GM15510 (cell line): Measurements from ENCODE around the gene RBM8A.

ENCODE experiments used
- POLR2A ChIP-seq: IDR thresholded peaks from 3 replicates; pipeline ENCODE4 v1.6.1; 2011; ENCODE audit warnings: borderline replicate concordance; ENCODE audit not compliant: insufficient read length; ENCODE audit errors: extremely low read depth

The RBM8A gene

DNA sequence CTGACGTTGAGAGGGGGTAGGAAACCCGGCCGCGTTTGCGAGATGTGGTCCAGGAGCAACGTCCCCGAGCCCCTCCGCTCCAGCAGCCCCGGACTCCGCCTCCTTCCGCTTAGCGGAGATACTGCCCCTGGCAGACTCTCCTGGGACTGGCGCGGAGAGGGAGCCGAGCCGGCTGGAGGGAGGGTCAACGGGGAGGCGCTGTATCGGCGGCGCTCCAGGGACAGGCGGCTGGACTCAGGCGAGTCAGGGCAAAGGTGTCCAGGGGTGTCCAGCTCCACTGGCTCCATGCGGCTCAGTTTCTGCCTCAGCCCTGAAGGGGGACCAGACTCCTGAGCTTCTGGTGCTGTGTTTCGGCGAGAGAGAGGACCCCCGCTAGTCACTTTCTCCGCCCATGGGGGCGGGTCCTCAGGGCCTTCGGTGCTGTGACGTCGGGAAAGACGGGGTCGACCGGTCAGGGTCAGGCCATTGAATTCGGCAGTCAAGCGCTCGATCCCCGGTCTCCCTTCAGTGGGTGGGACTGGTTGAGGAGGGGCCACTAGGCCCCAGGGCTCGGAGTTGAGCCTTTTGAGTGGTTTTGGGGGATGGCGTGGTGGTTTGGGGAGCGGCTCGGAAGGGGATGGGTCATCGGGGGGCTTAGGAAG, 33.3 kb upstream of the RBM8A start:
- peak; percentile 31 for TF ChIP-seq POLR2A

DNA sequence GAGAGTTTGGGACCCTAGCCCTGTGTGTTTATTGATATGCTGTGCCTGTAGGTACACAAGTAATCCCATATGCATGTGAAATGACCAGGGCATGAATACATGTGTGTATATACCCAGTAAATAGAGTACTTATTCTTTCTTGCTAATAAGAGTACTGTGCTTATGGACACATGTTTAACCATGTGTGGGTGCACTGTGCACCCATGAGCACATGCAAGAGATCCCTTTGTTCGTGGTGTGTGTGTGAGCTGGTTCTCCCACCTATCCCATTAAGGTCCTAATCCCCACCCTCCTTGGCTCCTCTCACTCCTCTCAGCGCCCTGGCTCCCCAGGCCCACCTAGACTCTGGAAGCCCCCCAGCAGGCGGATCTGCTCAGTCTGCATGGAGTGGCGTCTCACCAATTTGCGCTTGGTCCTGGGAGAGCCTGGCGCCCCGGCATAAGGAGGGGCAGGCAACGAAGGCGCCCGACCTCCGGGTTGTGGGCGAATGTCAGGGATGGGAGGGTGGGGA, 32.7 kb upstream of the RBM8A start:
- TF ChIP-seq POLR2A: no peak

DNA sequence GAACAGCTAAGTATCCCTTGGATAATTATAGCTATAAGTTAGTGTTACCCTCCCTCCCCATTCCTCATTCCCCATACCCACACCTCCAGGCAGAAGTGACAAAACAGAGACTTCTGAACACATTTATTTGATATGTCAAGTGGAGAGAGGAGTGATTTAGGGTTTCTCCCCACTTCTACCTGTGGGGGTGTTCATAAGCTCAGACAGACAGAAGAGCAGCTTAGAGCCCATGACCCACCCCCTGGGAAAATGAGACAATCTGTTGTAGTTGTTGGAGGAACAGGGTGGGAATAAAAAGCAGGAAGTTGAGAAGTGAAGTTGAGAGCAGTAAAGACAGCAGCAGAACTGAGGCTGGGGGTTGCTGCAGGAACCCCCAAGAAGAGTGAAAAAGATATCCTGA, 32.0 kb upstream of the RBM8A start:
- no peak for TF ChIP-seq POLR2A

DNA sequence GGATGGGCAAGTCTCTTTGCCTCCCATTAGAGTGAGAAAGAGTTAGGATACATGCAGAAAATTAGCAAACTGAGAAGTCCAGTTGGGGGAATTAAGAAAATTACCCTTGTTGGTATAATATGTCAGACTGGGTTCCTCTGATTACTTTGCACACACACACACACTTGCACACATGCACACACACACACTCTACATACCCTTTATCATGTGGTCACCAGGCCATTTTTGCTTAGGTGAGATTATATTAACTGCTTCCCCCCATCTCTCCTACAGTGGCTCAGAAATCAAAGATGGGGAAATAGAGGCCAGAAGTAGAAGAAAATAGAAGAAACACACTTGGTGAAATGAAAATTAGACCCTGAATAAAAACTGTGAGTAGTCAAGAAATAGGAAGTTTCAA, 31.4 kb upstream of the RBM8A start:
- no peak for TF ChIP-seq POLR2A

DNA sequence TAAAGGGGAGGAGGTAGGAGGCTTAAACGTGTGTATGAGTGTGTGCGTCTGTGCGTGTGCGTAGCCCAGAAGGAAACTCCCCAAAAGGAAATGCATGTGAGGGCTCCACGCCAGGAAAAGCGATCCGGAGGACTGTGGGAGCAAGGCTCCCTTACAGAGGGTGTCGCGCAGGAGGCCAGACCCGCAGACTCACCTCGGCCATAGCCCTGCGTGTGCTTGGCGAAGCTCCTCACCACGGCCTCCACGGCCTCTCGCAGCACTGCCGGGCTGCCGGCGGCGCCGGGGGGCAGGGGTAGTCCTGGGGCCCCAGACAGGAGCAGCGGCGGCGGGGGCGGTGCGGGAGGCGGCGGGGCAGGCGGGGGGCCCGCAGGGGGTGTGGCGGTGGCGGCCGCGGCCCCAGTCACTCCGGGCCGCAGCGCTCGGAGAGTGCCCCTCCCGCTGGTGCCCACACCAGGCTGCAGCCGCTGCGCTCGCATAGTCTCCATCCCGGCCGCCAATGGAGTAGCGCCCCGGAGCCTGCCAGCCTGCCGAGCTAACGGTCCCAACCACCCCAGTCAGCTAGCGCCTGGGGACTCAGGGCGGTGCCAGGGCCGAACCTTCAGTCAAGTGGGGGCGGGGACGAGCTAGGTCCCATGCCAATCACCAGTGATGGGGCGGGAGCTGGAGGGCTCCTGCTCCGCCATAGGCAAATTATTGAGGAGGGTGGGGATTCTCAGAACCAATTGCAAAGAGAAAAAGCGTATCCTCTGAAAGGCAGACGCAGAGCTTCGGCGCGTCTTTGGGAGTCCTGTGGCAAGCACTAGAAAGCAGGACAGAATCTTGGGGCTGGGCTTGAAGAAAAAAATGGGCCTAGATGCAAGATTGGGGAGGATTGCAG, 30.4 kb upstream of the RBM8A start, which contains the start of gene LIX1L:
LIX1L (minus strand) TSS at position 575 of the 877 bp plus-strand sequence; CDS start at position 485, 90 bp downstream.
- TF ChIP-seq POLR2A: peak; percentile 85

DNA sequence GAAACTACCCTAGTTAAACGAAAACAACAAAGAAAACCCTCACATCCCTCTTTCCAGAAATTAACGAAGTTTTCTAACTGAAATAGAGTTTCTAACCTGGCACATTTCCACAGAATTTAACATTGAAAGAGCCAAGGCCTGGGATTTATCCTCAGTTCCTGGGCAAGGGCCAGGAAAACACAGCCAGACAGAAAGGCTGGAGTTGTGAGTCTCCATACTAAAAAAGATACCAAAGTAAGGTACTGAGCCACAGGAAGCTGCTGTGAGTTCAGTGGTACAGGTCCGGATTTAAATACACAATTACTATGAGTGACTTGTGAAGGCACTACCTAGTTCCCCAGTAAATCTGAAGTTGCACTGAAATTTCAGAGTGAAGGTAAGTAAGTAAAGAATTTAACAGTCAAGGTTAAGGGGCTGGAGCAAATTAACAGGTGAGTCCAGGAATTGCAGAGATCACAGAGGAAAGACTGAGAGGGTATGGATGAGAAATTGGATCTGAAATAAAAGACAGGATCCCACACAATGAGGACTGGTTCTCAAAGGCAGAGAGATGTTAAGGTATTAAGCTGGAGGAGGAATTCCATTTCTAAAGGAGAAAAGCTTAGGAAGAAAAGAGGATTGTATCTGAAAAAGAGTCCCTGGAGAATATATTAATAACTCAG, 29.6 kb upstream of the RBM8A start:
- TF ChIP-seq POLR2A: no peak

DNA sequence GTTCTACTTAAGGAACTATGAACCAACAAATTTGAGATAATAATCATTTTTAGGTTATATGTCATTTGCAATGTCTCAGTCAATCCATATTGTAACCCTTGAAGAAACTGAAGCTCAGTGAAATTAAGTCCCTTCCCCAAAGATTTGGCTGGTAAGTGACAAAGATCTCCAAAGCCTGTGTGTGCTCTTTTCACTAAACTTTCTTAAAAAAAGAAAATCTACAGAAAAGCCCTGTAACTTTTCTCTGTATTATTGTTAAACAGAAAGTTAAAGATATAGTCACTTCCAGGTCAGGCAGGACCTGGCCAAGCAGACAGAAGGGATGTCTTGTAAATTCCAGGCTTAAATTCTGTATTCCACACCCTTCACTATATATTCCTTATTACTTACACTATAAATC, 29.1 kb upstream of the RBM8A start:
- no peak for TF ChIP-seq POLR2A

DNA sequence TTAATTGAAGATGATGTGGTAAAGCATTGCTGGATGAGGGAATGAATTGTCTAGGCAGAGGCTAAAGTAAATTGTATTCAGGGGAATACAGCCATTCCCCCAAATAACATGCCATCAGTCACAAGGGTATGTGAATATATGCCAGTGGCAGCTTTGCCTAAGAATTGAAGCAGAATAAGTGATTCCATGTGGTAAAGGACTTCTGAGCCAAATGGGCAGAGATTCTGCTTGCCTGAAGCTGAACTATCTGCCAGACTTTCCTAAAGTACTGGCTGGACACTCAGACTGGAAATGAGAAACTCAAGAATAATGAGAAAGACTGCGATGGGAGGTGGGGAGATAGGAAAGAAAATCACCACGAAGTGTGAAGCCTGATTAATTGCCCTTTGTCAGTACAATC, 28.2 kb upstream of the RBM8A start:
- no peak for TF ChIP-seq POLR2A

DNA sequence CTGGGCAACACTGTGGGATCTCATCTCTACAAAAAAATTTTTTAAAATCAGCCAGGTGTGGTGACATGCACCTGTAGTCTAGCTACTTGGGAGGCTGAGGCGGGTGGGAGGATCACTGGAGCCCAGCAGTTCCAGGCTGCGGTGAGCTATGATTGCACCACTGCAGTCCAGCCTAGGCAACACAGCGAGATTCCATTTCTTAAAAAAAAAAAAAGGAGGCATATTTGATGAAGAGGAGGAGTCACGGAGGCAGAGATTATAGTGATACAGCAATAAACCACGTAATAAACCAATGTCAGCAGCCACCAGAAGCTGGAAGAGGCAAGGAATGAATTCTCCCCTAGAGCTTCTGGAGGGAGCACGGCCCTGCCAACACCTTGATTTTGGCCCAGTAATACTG, 26.6 kb upstream of the RBM8A start:
- TF ChIP-seq POLR2A: no peak

DNA sequence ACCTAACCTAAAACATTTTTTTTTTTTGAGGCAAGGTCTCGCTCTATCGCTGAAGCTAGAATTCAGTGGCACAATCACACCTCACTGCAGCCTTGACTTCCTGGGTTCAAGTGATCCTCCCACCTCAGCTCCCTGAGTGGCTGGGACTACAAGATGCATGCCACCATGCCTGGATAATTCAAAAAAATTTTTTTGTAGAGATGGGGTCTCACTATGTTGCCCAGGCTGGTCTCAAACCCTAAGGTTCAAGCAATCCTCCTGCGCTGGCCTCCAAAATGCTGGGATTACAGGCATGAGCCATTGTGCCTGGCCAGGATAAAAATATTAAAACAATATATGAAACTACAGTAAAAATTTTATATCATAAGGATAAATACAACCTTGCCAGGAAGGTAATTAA, 25.6 kb upstream of the RBM8A start:
- TF ChIP-seq POLR2A: no peak

DNA sequence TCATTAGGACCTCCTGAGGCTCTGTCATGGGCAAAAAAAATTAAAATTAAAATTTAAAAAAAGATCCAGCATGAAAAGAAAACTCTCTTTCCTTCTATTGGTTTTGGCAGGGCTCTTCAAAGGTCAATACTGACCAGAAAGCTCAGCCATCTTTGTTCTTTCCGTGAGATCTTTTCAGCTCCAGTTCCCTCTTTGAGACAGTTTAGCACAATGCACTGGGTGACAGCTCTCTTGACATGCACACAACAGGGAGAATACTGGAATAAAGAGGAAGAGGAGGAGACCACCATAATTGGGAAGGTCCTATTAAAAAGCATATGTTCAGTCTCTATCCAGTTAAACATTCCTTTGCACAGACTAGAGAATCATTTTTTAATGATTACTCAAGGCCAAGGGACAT, 24.2 kb upstream of the RBM8A start:
- TF ChIP-seq POLR2A: no peak

DNA sequence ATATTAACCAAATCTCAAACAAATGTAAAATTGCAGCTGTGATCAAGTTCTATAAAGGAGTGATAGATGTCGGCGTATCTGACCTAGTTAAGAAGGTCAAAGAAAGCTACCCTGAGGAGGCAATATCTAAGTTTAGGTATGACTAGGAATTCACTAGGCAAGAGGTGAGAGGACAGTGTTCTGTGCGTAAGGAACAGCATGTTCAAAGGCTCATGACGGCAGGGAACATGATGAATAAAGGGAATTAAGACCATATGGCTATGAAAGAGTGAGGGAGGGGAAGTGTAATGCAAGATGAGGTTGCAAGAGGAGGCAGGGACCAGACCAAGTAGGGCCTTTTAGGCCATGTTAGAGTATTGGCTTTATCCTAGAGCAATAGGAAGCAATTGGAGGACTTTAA, 21.9 kb upstream of the RBM8A start:
- no peak for TF ChIP-seq POLR2A

DNA sequence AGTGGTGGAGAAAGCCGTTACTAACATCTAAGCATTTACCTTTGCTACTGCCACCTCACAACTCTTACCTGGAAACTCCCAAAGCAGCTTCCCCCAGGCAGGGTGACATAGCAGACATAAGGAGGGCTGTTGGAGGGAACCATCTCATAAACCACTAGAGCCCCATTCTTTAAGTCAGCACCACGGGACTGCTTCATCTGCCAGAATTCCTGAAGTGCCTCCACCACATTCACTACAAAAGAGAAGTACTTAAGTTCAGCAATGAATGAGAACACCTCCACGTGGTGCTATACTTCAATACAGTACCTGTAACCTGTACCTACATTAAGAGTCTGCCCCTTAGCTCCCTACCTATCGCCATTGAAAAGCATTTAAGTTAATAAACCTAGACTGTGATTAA, 20.3 kb upstream of the RBM8A start:
- no peak for TF ChIP-seq POLR2A

DNA sequence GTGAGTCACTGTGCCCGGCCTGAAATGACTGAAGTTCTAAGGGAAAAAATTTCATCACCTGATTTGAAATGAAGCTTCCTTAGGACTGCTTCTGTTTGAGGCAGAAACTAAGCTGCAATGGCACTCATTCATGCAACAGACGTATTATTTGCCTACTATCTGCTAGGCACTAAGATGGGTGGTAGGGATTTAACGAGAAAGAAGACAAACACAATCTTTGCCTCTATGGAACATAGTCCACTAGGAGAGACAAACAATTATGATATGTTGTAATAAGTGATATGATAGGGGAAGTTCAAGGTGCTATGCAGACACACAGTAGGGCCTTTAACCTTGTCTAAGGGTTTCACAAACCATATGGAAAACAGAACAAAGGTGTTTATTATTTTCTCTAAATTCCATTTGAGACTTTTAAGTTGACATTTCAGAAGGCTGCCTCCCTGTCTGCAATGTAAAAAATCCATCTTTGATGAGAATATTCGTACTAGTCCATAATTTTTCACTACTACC, 19.2 kb upstream of the RBM8A start:
- TF ChIP-seq POLR2A: no peak

DNA sequence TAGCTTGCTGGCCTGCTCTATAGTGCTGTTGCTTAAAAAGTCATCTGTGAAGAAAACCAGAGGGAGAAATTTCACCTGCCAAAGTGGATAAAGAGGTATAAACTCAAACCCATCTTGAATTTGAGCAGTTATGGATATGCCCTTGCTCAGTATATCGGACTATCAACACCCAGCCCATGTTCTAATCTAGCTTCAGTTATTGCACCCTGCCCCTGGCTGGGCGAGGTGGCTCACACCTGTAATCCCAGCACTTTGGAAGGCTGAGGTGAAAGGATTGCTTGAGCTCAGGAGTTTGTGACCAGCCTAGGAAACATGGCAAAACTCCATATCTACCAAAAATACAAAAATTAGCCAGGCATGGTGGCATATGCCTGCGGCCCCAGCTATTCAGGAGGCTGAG, 17.2 kb upstream of the RBM8A start:
- TF ChIP-seq POLR2A: no peak

DNA sequence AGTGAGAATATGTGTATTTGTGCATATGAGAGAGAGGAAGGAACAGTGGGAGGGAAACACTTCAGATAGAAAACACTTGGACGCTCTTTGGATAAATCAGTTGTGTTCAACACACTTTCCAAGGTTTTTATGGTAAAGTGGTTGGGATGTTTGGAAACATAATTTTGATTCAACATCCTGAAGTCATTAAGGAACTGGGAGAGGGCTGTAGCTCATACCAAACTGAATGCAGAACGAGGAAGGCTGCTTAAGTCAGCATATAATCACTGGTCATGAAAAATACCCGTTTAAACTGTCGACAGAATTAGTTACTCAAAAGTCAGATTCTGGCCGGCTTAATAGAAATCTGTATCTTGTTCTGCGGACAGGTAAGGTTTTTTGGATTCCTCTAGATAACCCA, 15.6 kb upstream of the RBM8A start:
- TF ChIP-seq POLR2A: no peak

DNA sequence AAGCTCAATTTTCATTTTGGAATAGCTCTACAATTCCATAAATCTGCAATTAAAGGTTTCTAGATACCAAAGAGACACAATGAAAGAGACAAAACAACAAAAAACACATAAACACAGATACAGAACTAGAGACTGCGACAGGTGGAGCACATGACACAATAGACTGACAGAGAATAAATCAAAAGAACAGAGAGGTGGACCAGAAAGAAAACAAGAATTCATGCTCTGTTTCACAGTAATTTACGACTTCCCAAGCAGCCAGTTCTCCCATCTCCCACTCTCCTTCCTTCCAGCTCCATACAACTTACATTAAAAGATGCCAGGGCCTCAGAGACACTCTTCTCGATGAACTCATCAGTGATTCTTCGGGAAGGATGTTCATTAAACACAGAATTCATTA, 15.1 kb upstream of the RBM8A start:
- no peak for TF ChIP-seq POLR2A
